Caco-2 (cell line): ENCODE measurements around the gene GDF10. TPM values are rescaled to one million over a fixed set of nuclear protein-coding genes. Genes with fewer than 3 reads are reported as not detected.
A peak's percentile ranks its signal among the peaks of the same experiment; 100 is the strongest.

Experiments
- BruUV-seq: library from RNA; stranded (reverse); fragments of 400-500 nt; replicated peaks from 2 replicates; lab custom pipeline; 2021; lab: Mats Ljungman, UMichigan
- CTCF ChIA-PET: fragments of 300-600 bp; sonication (Branson Sonifier 250); formaldehyde crosslinking; loops from one replicate; lab custom pipeline; 2022; ENCODE audit warnings: antibody characterized with exemption; lab: Charles Lee
- POLR2A ChIA-PET: fragments of 300-600 bp; sonication (Branson Sonifier 250); formaldehyde crosslinking; loops from one replicate; lab custom pipeline; 2022; ENCODE audit warnings: antibody characterized with exemption; lab: Charles Lee
- DNase-seq, 2 experiments: peaks; one replicate each; pipeline versions ENCODE4 v3.0.0 to v3.0.0-alpha.2; 2020 to 2022
- H3K27me3 ChIP-seq: replicated peaks from 2 replicates; pipeline ENCODE4 v1.6.0; 2011; ENCODE audit warnings: low read length; ENCODE audit not compliant: control insufficient read depth, insufficient read depth
- H3K36me3 ChIP-seq: 2 replicates; pipeline ENCODE4 v1.5.1; 2011; ENCODE audit warnings: low read length; ENCODE audit not compliant: control insufficient read depth, insufficient read depth
- H3K4me1 ChIP-seq: fragments of 250-450 bp; sonication (Bioruptor Pico); 2 replicates; pipeline ENCODE4 v1.5.1; 2020; ENCODE audit warnings: mild to moderate bottlenecking
- H3K4me3 ChIP-seq: 2 replicates; pipeline ENCODE4 v1.5.1; 2011; ENCODE audit warnings: low read depth, mild to moderate bottlenecking, control low read depth, low read length
- H3K9me3 ChIP-seq: fragments of 250-450 bp; sonication (Bioruptor Pico); 2 replicates; pipeline ENCODE4 v1.5.1; 2020; ENCODE audit warnings: mild to moderate bottlenecking, moderate library complexity
- H3K27ac Mint-ChIP-seq: one replicate; pipeline ENCODE4 v1.8.0; 2022; ENCODE audit warnings: mixed read lengths; ENCODE audit not compliant: unreplicated experiment
- H3K27me3 Mint-ChIP-seq: one replicate; pipeline ENCODE4 v1.8.0; 2022; ENCODE audit warnings: mixed read lengths; ENCODE audit not compliant: insufficient read depth, unreplicated experiment
- H3K36me3 Mint-ChIP-seq: one replicate; pipeline ENCODE4 v1.8.0; 2022; ENCODE audit warnings: mild to moderate bottlenecking, mixed read lengths; ENCODE audit not compliant: insufficient read depth, unreplicated experiment
- H3K4me1 Mint-ChIP-seq: one replicate; pipeline ENCODE4 v1.8.0; 2022; ENCODE audit warnings: low read depth, mixed read lengths; ENCODE audit not compliant: unreplicated experiment
- H3K4me3 Mint-ChIP-seq: one replicate; pipeline ENCODE4 v1.8.0; 2022; ENCODE audit warnings: mild to moderate bottlenecking, moderate library complexity, mixed read lengths; ENCODE audit not compliant: unreplicated experiment
- H3K9me3 Mint-ChIP-seq: one replicate; pipeline ENCODE4 v1.8.0; 2022; ENCODE audit warnings: mixed read lengths; ENCODE audit not compliant: unreplicated experiment
- intact Hi-C: fragments of 100-400 bp; cut with micrococcal nuclease; formaldehyde crosslinking; loops from one replicate; pipeline ENCODE4 v1.10.0; 2022; ENCODE audit not compliant: unreplicated experiment
- total RNA-seq: library from RNA; stranded (reverse); gene quantifications from 2 replicates; pipeline ENCODE4 v1.2.3, GENCODE V29; 2022
- TF ChIP-seq, protein P1 (sequence below), 2 experiments: fragments of 200-600 bp in 1 of 2; IDR thresholded peaks; 1 replicate in 1 of 2; 2 replicates in 1 of 2; pipeline versions ENCODE4 v1.5.1 to v1.8.0; 2011 to 2022; ENCODE audit warnings: antibody characterized with exemption in 1 of 2, control low read depth in 1 of 2, inconsistent platforms in 1 of 2, low read depth in 1 of 2, low read length in 1 of 2, mild to moderate bottlenecking in 1 of 2, moderate library complexity in 1 of 2; ENCODE audit not compliant: insufficient read depth in 1 of 2, severe bottlenecking in 1 of 2, unreplicated experiment in 1 of 2

The GDF10 gene
- total RNA-seq, 1 experiment from 2014 or later = not detected

DNA sequence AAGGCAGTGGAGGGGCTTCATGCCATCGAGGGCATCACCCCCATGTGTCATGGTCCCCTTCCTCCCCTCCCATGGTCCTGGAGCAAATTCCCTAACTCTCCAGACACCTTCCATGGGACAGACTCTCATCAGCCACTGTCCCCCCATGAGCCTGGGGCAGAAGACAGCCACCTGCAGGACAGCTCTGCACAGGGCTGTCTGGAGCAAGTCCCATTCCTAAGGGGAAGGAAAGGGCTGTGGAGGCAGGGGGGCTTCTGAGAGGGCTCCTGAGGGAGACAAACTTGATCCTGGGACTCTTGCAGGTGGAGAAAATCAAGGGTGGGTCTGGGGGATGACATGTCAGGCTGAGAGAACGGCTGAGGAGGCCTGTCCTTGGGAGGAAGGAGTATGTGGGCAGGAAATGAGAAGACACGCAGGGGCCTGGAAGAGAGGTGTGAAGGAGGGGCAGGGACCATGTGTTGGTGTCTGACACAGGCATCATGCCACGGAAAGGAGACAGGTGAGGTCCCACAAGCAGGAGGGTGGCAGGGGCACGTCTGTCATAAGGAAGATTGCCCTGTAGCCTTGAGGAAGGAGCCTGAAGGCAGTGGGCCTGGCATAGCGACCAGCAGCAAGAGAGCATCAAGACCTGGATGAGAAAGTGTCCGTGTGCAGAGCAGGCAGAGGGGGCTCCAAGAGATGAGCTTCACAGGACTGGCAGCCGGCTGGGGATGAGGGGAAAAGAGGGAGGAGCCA is 14.4 kb upstream of the GDF10 start:
- H3K27me3 ChIP-seq = peaks cover 1% of the 10 kb centered on the region; the same call in 1 of the 2 replicates
- DNase-seq = no peak
- no peak overlapping the region for H3K27ac Mint-ChIP-seq
- H3K4me1 ChIP-seq = no peaks in the 10 kb centered on the region
- no peak overlapping the region for H3K4me3 Mint-ChIP-seq
- H3K9me3 ChIP-seq = no peaks in the 10 kb centered on the region
- H3K4me1 Mint-ChIP-seq = no peaks in the 10 kb centered on the region
- no TSS peak for BruUV-seq
- TF ChIP-seq, protein P1, sequence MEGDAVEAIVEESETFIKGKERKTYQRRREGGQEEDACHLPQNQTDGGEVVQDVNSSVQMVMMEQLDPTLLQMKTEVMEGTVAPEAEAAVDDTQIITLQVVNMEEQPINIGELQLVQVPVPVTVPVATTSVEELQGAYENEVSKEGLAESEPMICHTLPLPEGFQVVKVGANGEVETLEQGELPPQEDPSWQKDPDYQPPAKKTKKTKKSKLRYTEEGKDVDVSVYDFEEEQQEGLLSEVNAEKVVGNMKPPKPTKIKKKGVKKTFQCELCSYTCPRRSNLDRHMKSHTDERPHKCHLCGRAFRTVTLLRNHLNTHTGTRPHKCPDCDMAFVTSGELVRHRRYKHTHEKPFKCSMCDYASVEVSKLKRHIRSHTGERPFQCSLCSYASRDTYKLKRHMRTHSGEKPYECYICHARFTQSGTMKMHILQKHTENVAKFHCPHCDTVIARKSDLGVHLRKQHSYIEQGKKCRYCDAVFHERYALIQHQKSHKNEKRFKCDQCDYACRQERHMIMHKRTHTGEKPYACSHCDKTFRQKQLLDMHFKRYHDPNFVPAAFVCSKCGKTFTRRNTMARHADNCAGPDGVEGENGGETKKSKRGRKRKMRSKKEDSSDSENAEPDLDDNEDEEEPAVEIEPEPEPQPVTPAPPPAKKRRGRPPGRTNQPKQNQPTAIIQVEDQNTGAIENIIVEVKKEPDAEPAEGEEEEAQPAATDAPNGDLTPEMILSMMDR (IDR thresholded peaks at IDR 0.05; ENCODE audit: insufficient read depth in 1 of 2, low read depth in 1 of 2, low read length in 1 of 2, severe bottlenecking in 1 of 2, unreplicated experiment in 1 of 2) = peak in 1 of 2 experiments; percentile 30
- ChIA-PET CTCF (interaction anchor here (1.7 kb wide), 1 partner anchor 26 kb away, joined by 4 read pairs; no protein-coding TSS in a partner anchor), POLR2A (no interaction called here)
- H3K9me3 Mint-ChIP-seq = no peaks in the 10 kb centered on the region
- H3K36me3 ChIP-seq = no peaks in the 10 kb centered on the region
- no peaks in the 10 kb centered on the region for H3K36me3 Mint-ChIP-seq
- no peak overlapping the region for H3K4me3 ChIP-seq
- intact Hi-C loops = no loop called here
- H3K27me3 Mint-ChIP-seq = peaks cover 34% of the 10 kb centered on the region

DNA sequence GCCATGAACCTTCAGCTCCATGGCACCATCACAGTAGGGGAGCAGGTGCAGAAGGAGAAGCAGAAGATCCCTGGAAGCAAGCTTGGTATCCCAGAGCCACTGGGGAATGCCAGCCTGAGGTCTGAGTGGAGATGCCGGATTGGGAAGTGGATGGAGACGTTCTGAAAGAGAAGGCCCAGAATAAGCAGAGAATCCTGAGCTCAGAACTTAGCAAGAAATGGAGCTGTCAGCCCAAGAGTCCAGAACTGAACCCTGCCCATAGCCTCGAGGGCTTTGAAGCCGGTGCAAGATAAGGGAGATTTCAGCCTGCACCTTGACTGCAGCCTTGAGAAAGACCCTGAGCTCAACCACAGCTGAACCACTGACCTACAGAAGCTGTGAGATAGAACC is 13.9 kb upstream of the GDF10 start:
- Histone ChIP-seq H3K27me3 (peaks cover 1% of the 10 kb centered on the region; the same call in 1 of the 2 replicates), H3K4me3 (no peak overlapping the region), H3K4me1 (no peaks in the 10 kb centered on the region), H3K9me3 (no peaks in the 10 kb centered on the region), H3K36me3 (no peaks in the 10 kb centered on the region)
- H3K36me3 Mint-ChIP-seq = no peaks in the 10 kb centered on the region
- ChIA-PET POLR2A (no interaction called here), CTCF (interaction anchor here (0.9 to 1.7 kb wide), 2 partner anchors 25 to 262 kb away, joined by 3 to 4 read pairs; no protein-coding TSS in a partner anchor)
- TF ChIP-seq, protein P1 (IDR thresholded peaks at IDR 0.05; ENCODE audit: insufficient read depth in 1 of 2, low read depth in 1 of 2, low read length in 1 of 2, severe bottlenecking in 1 of 2, unreplicated experiment in 1 of 2) = no peak
- DNase-seq = no peak
- H3K9me3 Mint-ChIP-seq = no peaks in the 10 kb centered on the region
- peaks cover 38% of the 10 kb centered on the region for H3K27me3 Mint-ChIP-seq
- no TSS peak for BruUV-seq
- no peak overlapping the region for H3K27ac Mint-ChIP-seq
- H3K4me1 Mint-ChIP-seq = no peaks in the 10 kb centered on the region
- intact Hi-C loops = no loop called here
- no peak overlapping the region for H3K4me3 Mint-ChIP-seq

DNA sequence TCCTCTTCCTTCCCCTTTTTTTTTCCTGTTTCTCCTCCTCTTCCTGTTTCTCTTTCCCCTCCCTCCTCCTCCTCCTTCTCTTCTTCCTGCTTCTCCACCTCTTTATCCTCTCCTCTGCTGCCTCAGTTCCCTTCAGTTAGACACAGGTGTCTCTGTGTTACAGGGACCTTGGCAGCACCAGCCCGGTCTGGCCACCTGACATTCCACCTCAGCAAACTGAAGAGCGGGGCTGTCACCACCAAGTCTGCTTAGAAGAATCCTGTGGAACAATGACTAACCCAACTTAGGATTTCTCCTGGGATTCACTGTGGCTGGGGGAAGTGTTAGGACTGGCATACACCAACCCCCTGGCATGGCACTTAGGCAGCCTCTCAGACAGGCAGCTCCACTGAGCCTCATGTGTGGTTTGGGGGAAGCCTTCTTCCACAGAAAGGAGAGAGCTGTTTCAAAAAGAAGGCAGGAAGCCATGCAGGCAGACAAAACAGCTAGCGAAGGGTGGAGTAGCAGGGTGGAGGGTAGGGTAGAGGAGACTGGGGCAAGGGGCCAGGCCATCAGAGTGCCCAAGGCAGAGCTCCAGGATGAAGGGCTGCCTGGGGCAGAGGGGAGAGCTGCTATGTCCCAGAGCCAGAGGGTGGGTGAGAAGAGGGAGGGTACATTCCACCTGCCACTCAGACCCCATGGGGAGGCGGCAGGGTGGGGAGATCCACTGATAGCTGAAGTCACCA is 13.2 kb upstream of the GDF10 start:
- Mint-ChIP-seq H3K27me3 (peaks cover 34% of the 10 kb centered on the region), H3K9me3 (no peaks in the 10 kb centered on the region), H3K4me1 (no peaks in the 10 kb centered on the region), H3K36me3 (no peaks in the 10 kb centered on the region), H3K27ac (no peak overlapping the region), H3K4me3 (no peak overlapping the region)
- ChIA-PET POLR2A (no interaction called here), CTCF (interaction anchor here (0.9 to 1.7 kb wide), 2 partner anchors 25 to 262 kb away, joined by 3 to 4 read pairs; no protein-coding TSS in a partner anchor)
- Histone ChIP-seq H3K27me3 (peaks cover 1% of the 10 kb centered on the region; the same call in 1 of the 2 replicates), H3K36me3 (no peaks in the 10 kb centered on the region), H3K4me3 (no peak overlapping the region), H3K4me1 (no peaks in the 10 kb centered on the region), H3K9me3 (no peaks in the 10 kb centered on the region)
- intact Hi-C loops = no loop called here
- TF ChIP-seq, protein P1 (IDR thresholded peaks at IDR 0.05; ENCODE audit: insufficient read depth in 1 of 2, low read depth in 1 of 2, low read length in 1 of 2, severe bottlenecking in 1 of 2, unreplicated experiment in 1 of 2) = no peak
- DNase-seq = no peak
- no TSS peak for BruUV-seq
